ENCODE data around the gene RASSF3.
"Not testable (repeated sequence)": the region's sequence is repeated elsewhere in the genome, so short reads cannot be mapped to it uniquely, and the experiment has no call there.

The RASSF3 gene

DNA sequence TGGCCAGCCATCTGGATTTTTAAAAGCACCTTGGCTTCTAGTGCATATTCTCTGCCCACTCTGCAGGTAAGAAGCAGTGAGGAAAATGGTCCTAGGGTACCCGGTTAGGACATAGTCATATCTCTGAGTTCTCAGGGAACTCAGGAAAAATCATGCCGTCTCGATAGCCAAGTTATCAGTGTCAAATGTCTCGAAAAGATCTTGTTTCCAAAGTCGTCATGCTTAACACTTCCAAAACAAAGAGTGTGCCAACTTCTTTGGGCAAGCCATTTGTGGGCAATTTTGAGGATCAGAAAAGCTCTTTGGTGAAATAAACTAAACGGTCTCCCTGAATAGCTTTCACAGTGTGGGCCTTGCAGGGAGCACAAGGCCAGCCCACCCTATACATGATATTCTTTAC lies 39.2 kb downstream of the RASSF3 start:
- TF ChIP-seq ZNF8 (CRISPR knock-in tag; IDR thresholded peaks at IDR 0.05) (no peak), PPARA (CRISPR knock-in tag; IDR thresholded peaks at IDR 0.05; ENCODE audit: borderline replicate concordance) (no peak), TOX (CRISPR knock-in tag; IDR thresholded peaks at IDR 0.05; ENCODE audit: borderline replicate concordance) (no peak), RARB (CRISPR knock-in tag; IDR thresholded peaks at IDR 0.05) (no peak), CSDC2 (CRISPR knock-in tag; IDR thresholded peaks at IDR 0.05) (no peak), ZFP30 (CRISPR knock-in tag; IDR thresholded peaks at IDR 0.05) (no peak)
- TF ChIP-seq, protein P1, sequence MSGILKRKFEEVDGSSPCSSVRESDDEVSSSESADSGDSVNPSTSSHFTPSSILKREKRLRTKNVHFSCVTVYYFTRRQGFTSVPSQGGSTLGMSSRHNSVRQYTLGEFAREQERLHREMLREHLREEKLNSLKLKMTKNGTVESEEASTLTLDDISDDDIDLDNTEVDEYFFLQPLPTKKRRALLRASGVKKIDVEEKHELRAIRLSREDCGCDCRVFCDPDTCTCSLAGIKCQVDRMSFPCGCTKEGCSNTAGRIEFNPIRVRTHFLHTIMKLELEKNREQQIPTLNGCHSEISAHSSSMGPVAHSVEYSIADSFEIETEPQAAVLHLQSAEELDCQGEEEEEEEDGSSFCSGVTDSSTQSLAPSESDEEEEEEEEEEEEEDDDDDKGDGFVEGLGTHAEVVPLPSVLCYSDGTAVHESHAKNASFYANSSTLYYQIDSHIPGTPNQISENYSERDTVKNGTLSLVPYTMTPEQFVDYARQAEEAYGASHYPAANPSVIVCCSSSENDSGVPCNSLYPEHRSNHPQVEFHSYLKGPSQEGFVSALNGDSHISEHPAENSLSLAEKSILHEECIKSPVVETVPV (CRISPR knock-in tag; IDR thresholded peaks at IDR 0.05), result no peak
- TF ChIP-seq, protein P2, sequence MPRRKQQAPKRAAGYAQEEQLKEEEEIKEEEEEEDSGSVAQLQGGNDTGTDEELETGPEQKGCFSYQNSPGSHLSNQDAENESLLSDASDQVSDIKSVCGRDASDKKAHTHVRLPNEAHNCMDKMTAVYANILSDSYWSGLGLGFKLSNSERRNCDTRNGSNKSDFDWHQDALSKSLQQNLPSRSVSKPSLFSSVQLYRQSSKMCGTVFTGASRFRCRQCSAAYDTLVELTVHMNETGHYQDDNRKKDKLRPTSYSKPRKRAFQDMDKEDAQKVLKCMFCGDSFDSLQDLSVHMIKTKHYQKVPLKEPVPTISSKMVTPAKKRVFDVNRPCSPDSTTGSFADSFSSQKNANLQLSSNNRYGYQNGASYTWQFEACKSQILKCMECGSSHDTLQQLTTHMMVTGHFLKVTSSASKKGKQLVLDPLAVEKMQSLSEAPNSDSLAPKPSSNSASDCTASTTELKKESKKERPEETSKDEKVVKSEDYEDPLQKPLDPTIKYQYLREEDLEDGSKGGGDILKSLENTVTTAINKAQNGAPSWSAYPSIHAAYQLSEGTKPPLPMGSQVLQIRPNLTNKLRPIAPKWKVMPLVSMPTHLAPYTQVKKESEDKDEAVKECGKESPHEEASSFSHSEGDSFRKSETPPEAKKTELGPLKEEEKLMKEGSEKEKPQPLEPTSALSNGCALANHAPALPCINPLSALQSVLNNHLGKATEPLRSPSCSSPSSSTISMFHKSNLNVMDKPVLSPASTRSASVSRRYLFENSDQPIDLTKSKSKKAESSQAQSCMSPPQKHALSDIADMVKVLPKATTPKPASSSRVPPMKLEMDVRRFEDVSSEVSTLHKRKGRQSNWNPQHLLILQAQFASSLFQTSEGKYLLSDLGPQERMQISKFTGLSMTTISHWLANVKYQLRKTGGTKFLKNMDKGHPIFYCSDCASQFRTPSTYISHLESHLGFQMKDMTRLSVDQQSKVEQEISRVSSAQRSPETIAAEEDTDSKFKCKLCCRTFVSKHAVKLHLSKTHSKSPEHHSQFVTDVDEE (CRISPR knock-in tag; IDR thresholded peaks at IDR 0.05), result no peak
- TF ChIP-seq, protein P3, sequence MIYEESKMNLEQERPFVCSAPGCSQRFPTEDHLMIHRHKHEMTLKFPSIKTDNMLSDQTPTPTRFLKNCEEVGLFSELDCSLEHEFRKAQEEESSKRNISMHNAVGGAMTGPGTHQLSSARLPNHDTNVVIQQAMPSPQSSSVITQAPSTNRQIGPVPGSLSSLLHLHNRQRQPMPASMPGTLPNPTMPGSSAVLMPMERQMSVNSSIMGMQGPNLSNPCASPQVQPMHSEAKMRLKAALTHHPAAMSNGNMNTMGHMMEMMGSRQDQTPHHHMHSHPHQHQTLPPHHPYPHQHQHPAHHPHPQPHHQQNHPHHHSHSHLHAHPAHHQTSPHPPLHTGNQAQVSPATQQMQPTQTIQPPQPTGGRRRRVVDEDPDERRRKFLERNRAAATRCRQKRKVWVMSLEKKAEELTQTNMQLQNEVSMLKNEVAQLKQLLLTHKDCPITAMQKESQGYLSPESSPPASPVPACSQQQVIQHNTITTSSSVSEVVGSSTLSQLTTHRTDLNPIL (CRISPR knock-in tag; IDR thresholded peaks at IDR 0.05; ENCODE audit: low read depth), result no peak
- ATAC-seq, result no peak

DNA sequence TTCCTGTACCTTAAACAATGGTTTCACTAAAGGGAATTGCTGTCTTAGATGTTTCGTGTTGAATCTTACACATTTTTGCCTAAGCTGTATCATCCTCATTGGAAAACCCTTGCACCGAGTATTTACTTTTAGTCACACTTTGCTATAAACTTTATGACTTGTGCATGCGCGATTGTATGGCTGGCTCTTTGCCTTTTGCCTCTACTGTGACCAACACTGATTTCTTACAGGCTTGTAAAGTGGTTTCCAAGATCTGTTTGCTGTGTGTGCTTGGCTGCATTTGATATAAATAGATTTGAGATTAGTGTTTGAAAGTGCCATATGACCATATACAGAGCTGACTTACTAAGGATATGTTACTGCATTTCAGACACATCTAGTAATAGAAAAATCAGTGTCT lies 40.5 kb downstream of the RASSF3 start:
- ATAC-seq, result no peak
- no peak for TF ChIP-seq ESRRG (CRISPR knock-in tag; IDR thresholded peaks at IDR 0.05)
- TF ChIP-seq ARNTL (CRISPR knock-in tag; IDR thresholded peaks at IDR 0.05; ENCODE audit: borderline replicate concordance, low read depth), result no peak
- TF ChIP-seq, protein P4, sequence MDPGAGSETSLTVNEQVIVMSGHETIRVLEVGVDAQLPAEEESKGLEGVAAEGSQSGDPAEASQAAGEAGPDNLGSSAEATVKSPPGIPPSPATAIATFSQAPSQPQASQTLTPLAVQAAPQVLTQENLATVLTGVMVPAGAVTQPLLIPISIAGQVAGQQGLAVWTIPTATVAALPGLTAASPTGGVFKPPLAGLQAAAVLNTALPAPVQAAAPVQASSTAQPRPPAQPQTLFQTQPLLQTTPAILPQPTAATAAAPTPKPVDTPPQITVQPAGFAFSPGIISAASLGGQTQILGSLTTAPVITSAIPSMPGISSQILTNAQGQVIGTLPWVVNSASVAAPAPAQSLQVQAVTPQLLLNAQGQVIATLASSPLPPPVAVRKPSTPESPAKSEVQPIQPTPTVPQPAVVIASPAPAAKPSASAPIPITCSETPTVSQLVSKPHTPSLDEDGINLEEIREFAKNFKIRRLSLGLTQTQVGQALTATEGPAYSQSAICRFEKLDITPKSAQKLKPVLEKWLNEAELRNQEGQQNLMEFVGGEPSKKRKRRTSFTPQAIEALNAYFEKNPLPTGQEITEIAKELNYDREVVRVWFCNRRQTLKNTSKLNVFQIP (CRISPR knock-in tag; IDR thresholded peaks at IDR 0.05; ENCODE audit: borderline replicate concordance, low read depth), result no peak
- no peak for TF ChIP-seq BACH2 (CRISPR knock-in tag; IDR thresholded peaks at IDR 0.05; ENCODE audit: borderline replicate concordance)
- no peak for TF ChIP-seq ZFP3 (CRISPR knock-in tag; IDR thresholded peaks at IDR 0.05)
- TF ChIP-seq TOX (CRISPR knock-in tag; IDR thresholded peaks at IDR 0.05; ENCODE audit: borderline replicate concordance), result no peak

DNA sequence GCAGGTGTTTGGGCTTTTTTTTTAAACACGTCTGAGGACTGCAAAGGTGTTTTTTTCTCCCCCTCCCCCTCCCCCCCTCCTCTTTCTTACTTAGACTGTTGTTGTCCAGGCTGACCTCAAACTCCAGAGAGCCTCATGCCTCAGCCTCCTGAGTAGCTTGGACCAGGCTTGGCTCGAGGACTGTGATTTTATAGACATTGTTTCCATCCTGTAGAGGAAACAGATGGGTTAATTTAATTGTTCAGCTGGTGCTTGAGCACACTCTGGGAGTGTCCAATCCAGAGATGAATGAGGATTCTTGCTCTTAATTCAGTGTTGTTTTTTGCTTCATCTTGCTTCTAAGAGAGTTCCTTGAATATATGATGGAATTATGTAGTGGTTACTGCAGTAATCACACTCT lies 42.1 kb downstream of the RASSF3 start:
- TF ChIP-seq, protein P3 (CRISPR knock-in tag; IDR thresholded peaks at IDR 0.05; ENCODE audit: low read depth), result no peak
- TF ChIP-seq TCF4 (CRISPR knock-in tag; IDR thresholded peaks at IDR 0.05; ENCODE audit: borderline replicate concordance), result 0 out of 2 replicates have a peak, but pooled peaks have one; percentile 11

DNA sequence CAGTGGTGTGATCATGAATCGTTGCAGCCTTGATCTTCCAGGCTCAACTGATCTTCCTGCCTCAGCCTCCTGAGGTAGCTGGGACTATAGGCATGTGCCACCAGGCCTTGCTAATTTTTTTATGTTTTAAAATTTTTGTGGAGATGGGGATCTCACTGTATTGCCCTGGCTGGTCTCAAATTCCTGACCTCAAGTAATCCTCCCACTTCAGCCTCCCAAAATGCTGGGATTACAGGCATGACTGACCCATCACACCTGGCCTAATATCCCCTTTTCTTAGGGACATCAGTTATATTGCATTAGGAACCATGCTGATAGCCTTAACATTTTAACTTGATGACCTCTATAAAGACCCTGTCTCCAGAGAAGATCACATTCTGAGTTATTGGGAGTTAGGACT lies 42.8 kb downstream of the RASSF3 start:
- TF ChIP-seq OSR1 (CRISPR knock-in tag; IDR thresholded peaks at IDR 0.05) (no peak), ZFP3 (CRISPR knock-in tag; IDR thresholded peaks at IDR 0.05) (no peak), ZNF8 (CRISPR knock-in tag; IDR thresholded peaks at IDR 0.05) (no peak), PPARA (CRISPR knock-in tag; IDR thresholded peaks at IDR 0.05; ENCODE audit: borderline replicate concordance) (no peak), GLIS3 (CRISPR knock-in tag; IDR thresholded peaks at IDR 0.05) (no peak), ISL1 (CRISPR knock-in tag; IDR thresholded peaks at IDR 0.05) (no peak), ZNF70 (CRISPR knock-in tag; IDR thresholded peaks at IDR 0.05) (no peak), ESRRG (CRISPR knock-in tag; IDR thresholded peaks at IDR 0.05) (no peak)
- TF ChIP-seq, protein P3 (CRISPR knock-in tag; IDR thresholded peaks at IDR 0.05; ENCODE audit: low read depth), result no peak
- TF ChIP-seq, protein P1 (CRISPR knock-in tag; IDR thresholded peaks at IDR 0.05), result no peak
- no peak for ATAC-seq

More for the DNA sequence above, 42.1 kb downstream of the RASSF3 start:
- ATAC-seq, result peak; percentile 49; the same call in 1 of the 3 replicates

DNA sequence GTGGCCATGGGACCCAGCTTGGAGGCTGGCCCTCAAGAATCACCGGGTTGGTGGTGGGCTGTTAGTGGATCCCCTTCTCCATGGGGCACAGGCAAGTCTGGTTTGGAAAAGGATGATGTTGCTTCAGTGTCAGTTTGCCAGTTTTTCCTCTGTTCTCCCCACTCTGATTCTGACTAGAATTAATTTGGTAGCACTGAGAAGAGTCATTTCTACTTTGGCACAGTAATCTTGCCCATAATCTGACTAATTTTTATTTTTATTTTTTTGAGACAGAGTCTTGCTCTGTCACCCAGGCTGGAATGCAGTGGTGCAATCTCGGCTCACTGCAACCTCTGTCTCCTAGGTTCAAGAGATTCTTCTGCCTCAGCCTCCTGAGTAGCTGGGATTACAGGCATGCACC lies 43.6 kb downstream of the RASSF3 start:
- ATAC-seq, result not testable (repeated sequence)

Measured in SK-N-SH treated with all-trans-retinoic acid at 6 μM for 48 hours (cell line).